HG02798 (cell line): ENCODE measurements around the gene NT5C1A.
A peak's percentile ranks its signal among the peaks of the same experiment; 100 is the strongest.

Experiments
- ATAC-seq: cut with Tn5 transposase; IDR thresholded peaks from one replicate; pipeline ENCODE4 v1.9.1; 2021; ENCODE audit warnings: mild to moderate bottlenecking; ENCODE audit not compliant: unreplicated experiment, poor library complexity

The NT5C1A gene

GRCh38 chr1:39668111-39668510 lies 3.8 kb downstream of the NT5C1A start:
- ATAC-seq: no peak

GRCh38 chr1:39666772-39667171 lies 5.1 kb downstream of the NT5C1A start:
- peak; percentile 89 for ATAC-seq

DNA sequence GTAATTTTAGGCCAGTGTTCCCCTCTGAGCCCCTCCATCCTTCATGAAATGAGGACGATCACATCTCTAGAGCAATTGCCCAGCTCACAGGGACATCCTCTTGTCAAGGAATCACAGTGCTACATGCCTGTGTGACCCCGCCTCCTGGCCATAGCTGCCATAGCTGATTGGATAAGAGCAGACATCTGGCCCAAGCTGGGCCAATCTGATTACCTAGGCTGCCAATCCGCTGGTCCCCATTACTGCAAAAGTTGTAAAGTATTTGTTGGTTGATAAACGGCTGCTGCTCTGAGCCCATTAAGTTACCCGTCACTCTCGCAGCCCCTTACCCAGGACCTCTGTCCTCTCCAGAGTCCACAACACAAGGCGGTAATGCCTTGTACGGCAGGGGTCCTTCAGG lies 8.3 kb downstream of the NT5C1A start:
- no peak for ATAC-seq

- no peak for ATAC-seq
These were observed 9.0 kb downstream of the NT5C1A start for GRCh38 chr1:39662861-39663260.

DNA sequence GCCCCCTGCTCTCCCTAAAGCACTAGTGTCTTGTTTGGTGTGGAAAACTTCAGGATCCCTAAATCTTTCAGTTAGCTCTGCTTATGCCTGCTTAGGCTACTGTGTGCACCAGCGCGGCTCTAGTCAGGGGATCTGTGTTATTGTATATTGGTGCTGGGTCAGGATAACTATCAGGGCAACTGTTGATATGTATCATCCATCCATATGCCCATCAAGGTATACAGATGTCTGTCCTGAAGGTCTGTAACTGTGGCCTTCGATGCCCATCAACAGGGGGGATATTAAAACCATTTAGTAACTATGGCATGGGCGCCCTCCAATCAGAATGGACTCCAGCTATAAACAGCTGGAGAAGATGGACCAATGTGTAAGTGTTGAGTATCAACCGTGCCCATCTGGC lies 12.4 kb downstream of the NT5C1A start:
- no peak for ATAC-seq

DNA sequence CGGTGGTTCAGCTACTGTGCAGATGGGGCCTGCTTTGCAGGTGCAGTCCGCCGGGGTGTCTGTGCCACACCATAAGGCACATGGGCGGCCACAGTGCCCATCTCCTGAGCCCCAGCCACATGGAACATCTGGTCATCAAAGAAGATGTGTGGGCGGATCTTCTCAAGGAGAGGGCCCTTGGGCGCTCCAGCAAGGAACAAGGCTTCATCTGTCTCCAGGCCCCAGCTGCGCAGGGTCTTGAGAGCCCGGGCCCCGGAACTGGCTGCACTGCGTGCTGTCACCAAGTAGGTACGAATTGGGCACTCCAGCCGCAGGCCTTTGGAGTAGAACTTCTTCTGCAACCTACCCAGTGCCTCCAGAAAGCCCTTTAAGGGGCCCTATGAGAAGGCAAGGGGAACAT lies 12.8 kb downstream of the NT5C1A start:
- no peak for ATAC-seq

GRCh38 chr1:39657923-39658485 lies 13.9 kb downstream of the NT5C1A start:
- ATAC-seq: peak; percentile 51

DNA sequence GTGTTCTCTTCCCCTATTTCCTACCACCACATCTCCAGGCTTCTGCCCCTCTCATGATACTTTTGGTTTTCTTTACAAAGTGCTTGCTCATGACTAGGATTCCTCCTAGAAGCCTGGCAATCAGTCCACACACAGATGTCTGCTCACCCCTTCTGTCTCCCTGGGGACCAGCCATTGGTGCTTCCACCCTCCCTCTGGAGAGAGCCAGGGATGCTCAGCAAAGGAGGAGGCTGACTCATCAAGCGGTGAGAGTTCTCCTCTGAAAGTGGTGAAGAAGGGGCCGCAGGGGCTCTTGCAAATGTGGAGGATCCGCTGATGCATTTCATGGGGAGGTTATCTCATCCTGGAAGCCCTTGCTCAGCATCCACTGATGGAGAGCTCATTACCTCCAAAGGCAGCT lies 14.5 kb downstream of the NT5C1A start:
- no peak for ATAC-seq

DNA sequence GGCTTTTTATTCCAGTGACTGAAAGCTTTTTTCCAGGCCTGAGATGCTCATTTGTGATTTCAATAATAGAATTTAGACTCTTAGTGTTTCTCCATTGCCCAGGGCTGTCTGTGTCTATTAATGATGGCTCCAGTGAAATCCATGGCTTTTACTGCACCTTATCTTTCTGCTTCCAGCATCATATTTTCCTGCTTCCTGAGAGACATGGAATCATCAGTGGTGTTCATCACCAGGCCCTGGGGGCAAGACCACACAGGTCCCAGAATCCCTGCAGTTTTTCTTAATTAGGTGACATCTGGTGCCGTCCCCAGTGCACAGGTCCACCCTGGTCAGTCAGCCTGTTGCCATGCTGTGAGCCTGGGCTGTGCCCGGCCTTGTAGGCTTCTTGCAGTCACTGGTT lies 15.5 kb downstream of the NT5C1A start:
- no peak for ATAC-seq

DNA sequence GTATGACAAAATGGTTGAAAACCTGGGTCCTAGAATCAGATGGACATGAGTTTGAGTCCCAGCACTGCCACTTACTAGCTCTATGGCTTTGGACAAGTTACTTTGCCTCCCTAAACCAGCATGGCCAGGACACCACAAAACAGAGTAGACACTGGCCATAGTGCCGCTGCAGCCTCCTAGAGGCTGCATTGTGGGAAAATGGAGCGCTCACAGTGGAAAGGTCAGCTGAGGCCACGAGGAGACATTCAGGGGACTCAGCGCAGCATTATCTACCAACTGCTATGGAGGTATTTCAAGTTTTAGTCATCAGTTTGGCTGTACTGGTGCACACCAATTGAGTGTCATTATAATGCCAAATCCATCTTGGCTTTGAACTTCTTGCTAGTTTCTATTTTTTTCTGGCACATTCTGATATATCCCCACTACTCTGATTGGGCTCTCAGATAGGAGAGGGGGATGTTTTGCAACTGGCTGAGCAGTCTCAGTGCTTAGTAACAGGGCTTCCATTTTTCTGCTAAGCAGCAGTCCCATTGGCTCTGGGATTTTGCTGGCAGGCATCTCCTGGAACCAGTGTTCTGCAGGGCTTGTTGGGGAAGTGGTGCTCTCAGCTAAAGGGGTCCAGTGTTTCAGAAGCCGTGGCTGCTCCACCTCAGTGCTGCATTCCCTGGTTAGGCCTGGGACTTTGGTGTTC lies 16.2 kb downstream of the NT5C1A start:
- ATAC-seq: no peak

DNA sequence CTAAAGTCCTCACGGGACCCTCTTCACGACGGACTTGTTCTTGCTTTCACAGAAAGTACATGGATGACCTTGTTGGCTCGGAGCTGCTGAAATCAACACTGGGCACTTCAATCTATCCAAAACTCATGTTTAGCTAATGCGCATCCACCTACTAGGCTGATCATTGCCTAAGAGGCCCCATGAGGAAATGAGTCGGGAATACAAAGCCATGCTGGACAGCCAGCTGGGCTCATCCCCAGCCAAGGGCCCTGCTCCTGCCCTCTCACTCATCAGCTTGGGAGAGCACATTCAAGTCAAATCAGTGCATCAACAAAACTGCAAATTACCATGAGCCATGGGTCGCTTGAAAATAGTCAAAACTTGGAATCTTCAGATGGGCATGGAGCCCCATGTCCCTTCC lies 17.6 kb downstream of the NT5C1A start:
- ATAC-seq: no peak

DNA sequence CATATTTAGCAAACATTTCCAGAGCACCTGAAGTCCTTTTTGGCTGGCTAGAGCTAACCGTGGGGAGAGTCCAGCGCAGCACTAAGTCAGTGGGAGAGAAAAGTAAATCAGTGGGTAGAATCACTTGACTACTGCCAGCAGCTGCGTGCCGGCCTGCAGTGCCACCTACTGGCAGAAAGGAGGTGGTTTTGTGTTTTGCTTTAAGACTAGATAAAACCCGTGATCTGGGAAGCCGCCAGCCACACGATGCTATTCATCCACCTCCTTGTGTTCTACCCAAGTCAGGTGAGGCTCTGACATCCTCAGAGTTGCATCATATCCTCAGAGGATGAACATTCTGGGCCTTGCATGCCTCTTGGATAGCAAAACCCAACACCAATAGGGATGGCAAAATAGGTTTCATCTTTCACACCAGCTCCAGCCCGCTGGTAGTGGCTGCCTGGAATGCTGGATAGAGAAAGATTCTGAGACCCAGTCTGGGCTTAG lies 18.3 kb downstream of the NT5C1A start:
- no peak for ATAC-seq

DNA sequence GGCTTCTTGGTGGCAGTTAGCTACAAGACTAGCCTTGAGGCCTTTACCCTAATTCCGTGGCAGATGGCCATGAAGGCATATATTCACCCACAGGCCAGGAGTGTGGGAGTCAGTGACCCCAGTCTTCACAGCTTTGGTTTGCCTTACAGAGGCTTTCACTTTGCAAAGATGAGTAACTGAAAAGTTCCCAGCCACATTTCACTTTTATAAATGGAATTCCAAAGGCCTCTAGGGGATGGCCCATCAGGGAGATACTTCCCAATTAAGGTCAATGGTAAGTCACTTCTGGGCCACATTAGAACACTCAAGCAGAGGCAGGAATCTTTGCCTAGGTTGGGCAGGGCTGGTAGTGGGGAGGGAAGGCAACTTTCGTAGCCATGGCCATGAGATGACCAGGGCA lies 19.4 kb downstream of the NT5C1A start:
- no peak for ATAC-seq

DNA sequence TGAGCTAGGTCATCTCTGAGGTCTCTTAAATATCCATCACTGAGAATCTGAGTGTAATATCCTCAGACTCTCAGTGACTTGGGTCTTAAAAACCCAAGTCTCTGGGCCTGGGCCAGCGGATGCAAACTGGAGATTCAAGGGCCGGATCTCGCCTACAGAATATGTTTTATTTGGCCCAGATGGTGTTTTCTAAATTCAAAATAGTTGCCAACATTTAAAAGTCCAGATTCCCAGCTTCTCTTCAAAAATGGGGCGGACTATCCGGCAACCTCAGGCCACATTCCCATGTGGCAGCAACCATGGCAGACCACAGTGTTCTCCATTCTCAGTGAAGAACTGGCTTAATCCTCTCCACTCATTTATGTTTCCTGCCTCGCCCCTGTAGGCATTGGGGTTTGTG lies 19.8 kb downstream of the NT5C1A start:
- ATAC-seq: no peak

DNA sequence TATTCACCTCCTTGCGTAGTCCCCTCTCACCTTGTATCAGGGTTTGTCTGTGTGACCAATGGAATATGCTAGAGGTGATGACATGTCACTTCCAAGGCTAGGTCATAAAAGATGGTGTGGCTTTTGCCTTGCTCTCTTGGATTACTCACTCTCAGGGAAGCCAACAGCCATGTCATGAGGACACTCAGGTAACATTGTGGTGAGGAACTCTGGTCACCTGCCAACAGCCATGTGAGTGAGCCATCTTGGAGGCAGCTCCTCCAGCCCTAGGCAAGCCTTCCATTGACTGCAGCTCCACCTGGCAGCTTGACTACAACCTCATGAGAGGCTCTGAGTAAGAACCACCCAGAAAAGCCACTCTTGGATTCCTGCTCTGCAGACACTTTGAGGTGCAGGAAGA lies 21.5 kb downstream of the NT5C1A start:
- ATAC-seq: no peak

- ATAC-seq: no peak
These were observed 22.2 kb downstream of the NT5C1A start for GRCh38 chr1:39649636-39650185.

DNA sequence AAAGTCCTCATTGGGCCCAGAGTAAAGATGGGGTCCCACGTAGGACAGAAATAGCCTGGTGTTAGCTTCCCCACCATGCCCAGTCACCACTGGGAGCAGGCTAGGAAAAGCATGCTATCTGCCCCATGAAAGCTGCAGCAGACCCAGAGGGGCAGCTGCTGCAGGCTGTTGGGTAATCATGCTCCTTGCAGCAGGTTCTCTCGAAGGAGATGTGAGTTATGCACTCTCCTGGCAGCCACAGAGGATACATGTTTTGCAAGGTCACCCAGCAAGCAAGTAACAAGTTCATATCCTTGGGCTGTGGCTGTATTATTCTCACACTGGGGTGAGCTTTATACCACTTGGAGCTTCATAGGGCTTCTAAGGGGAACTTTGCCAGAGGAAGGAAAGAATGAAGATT lies 23.4 kb downstream of the NT5C1A start:
- no peak for ATAC-seq

- no peak for ATAC-seq
These were observed 24.7 kb downstream of the NT5C1A start for GRCh38 chr1:39647247-39647646.

- no peak for ATAC-seq
These were observed 25.4 kb downstream of the NT5C1A start for GRCh38 chr1:39646232-39647081.

GRCh38 chr1:39645411-39646043 lies 26.4 kb downstream of the NT5C1A start:
- ATAC-seq: no peak

- ATAC-seq: no peak
These were observed 28.2 kb downstream of the NT5C1A start for GRCh38 chr1:39643705-39644104.
